Esophagus muscularis mucosa (tissue), 4 donors: ENCODE measurements around the gene UBE2QL1.

ENCODE experiments used
- CTCF ChIP-seq, 3 experiments: fragments of 200-600 bp in 2 of 3; fragments of 450-650 bp in 1 of 3; sonication (generic) in 2 of 3; IDR thresholded peaks; one replicate each; pipeline ENCODE4 v1.5.1; 2017 to 2019; ENCODE audit warnings: antibody characterized with exemption in 3 of 3, mild to moderate bottlenecking in 2 of 3, moderate library complexity in 1 of 3
- EP300 ChIP-seq: sonication (generic); formaldehyde crosslinking; IDR thresholded peaks from one replicate; pipeline ENCODE4 v1.6.1; 2017; ENCODE audit warnings: antibody characterized with exemption
- POLR2A ChIP-seq: fragments of 450-650 bp; IDR thresholded peaks from one replicate; pipeline ENCODE4 v1.6.1; 2017; ENCODE audit warnings: antibody characterized with exemption, moderate library complexity, mild to moderate bottlenecking, low read depth
- POLR2AphosphoS5 ChIP-seq, 2 donors: sonication (generic); formaldehyde crosslinking; IDR thresholded peaks; one replicate each; pipeline ENCODE4 v1.6.1; 2017; ENCODE audit warnings: antibody characterized with exemption in 2 of 2

DNA sequence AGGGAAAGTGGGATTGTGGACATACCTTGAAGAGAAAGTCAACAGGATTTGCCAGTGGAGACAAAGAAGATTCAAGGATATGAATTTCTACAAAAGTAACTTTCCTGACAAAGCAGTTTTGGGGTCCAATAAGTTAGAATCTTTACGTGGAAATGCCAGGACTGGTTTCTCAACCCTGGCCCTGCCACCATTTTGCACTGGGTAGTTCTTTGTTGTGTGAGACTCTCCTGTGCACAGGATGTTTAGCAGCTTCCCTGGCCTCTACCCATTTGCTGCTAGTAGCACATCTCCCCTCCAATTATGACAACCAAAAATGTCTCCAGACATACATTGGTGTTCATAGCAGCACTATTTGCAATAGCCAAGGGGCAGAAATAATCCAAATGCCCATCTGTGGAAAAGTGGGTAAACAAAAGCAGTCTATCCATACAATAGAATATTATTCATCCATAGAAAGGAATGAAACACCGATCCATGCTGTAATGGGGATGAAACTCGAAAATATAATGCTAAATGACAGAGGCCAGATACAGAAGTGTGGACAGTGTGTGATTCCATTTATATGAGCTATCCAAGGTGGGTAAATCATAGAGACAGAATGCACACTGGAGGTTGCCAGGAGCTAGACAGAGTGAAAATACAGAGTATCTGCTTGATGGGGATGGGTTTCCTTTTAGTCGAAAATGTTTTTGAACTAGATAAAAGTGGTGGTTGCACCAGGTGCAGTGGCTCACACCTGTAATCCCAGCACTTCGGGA, 92.8 kb downstream of the UBE2QL1 start:
- no peak for TF ChIP-seq POLR2A
- no peak for TF ChIP-seq CTCF (IDR thresholded peaks at IDR 0.05)
- TF ChIP-seq POLR2AphosphoS5 (IDR thresholded peaks at IDR 0.05) = no peak
- TF ChIP-seq EP300 = no peak
